Ishikawa (cell line): ENCODE results near the gene NUB1.

Experiments
- CEBPB ChIP-seq: IDR thresholded peaks from 2 replicates; pipeline ENCODE4 v1.6.1; 2012
- CREB1 ChIP-seq: IDR thresholded peaks from 2 replicates; pipeline ENCODE4 v1.6.1; 2012; ENCODE audit warnings: low read depth
- EGR1 ChIP-seq: IDR thresholded peaks from 2 replicates; pipeline ENCODE4 v1.6.1; 2012
- EP300 ChIP-seq: IDR thresholded peaks from 2 replicates; pipeline ENCODE4 v1.6.1; 2012; ENCODE audit warnings: borderline replicate concordance
- FOXM1 ChIP-seq: IDR thresholded peaks from 2 replicates; pipeline ENCODE4 v1.6.1; 2012; ENCODE audit warnings: low read depth, borderline replicate concordance
- MAX ChIP-seq: IDR thresholded peaks from 2 replicates; pipeline ENCODE4 v1.6.1; 2012
- NFIC ChIP-seq: IDR thresholded peaks from 2 replicates; pipeline ENCODE4 v1.6.1; 2012
- RAD21 ChIP-seq: IDR thresholded peaks from 2 replicates; pipeline ENCODE4 v1.6.1; 2012; ENCODE audit warnings: low read depth
- REST ChIP-seq: IDR thresholded peaks from 2 replicates; pipeline ENCODE4 v1.6.1; 2012; ENCODE audit warnings: low read depth, mild to moderate bottlenecking
- TAF1 ChIP-seq: IDR thresholded peaks from 2 replicates; pipeline ENCODE4 v1.6.1; 2012; ENCODE audit warnings: low read depth, mild to moderate bottlenecking
- TCF12 ChIP-seq: IDR thresholded peaks from 2 replicates; pipeline ENCODE4 v1.6.1; 2012; ENCODE audit warnings: low read depth
- TEAD4 ChIP-seq: IDR thresholded peaks from 2 replicates; pipeline ENCODE4 v1.6.1; 2012
- USF1 ChIP-seq: IDR thresholded peaks from 2 replicates; pipeline ENCODE4 v1.6.1; 2012
- YY1 ChIP-seq: IDR thresholded peaks from 2 replicates; pipeline ENCODE4 v1.6.1; 2012; ENCODE audit warnings: low read depth
- ZBTB7A ChIP-seq: IDR thresholded peaks from 2 replicates; pipeline ENCODE4 v1.6.1; 2012; ENCODE audit warnings: low read depth

Gene NUB1

GRCh38 chr7:151334628-151335027, 7.0 kb upstream of the NUB1 start:
- TF ChIP-seq EGR1 (no peak), TAF1 (no peak), MAX (no peak), CEBPB (no peak), YY1 (no peak), REST (no peak), CREB1 (no peak), USF1 (no peak), FOXM1 (no peak), TEAD4 (no peak), EP300 (no peak), ZBTB7A (no peak), TCF12 (no peak), RAD21 (no peak), NFIC (no peak)

- TF ChIP-seq TCF12 (no peak), MAX (no peak), EGR1 (no peak), RAD21 (no peak), NFIC (no peak), YY1 (no peak), REST (no peak), CREB1 (no peak), TAF1 (no peak)
These were observed 5.4 kb upstream of the NUB1 start for GRCh38 chr7:151336027-151336708.

GRCh38 chr7:151337346-151337745, 4.3 kb upstream of the NUB1 start:
- no peak for TF ChIP-seq YY1
- TF ChIP-seq CEBPB: no peak
- no peak for TF ChIP-seq MAX

- no peak for TF ChIP-seq FOXM1
- no peak for TF ChIP-seq EGR1
- TF ChIP-seq NFIC: no peak
- TF ChIP-seq RAD21: no peak
- TF ChIP-seq CREB1: no peak
- TF ChIP-seq MAX: no peak
- no peak for TF ChIP-seq EP300
- no peak for TF ChIP-seq TCF12
- no peak for TF ChIP-seq TAF1
- TF ChIP-seq CEBPB: no peak
- TF ChIP-seq REST: no peak
- TF ChIP-seq YY1: no peak
- TF ChIP-seq USF1: no peak
- no peak for TF ChIP-seq ZBTB7A
- no peak for TF ChIP-seq TEAD4
These were observed 2.8 kb upstream of the NUB1 start for GRCh38 chr7:151338809-151339208.
